Activated CD4-positive, alpha-beta T cell treated with anti-CD3 and anti-CD28 coated beads for 36 hours (primary cell): ENCODE measurements around the gene FSHR. TPM values are rescaled to one million over a fixed set of nuclear protein-coding genes. Genes with fewer than 3 reads are reported as not detected.

Experiments
- ATAC-seq: fragments of 200-7000 bp; cut with Tn5 transposase; one replicate; pipeline ENCODE4 v1.10.0; 2021; ENCODE audit warnings: mild to moderate bottlenecking, moderate library complexity
- CTCF ChIA-PET: fragments of 350-600 bp; sonication (Branson Sonifier 250); formaldehyde crosslinking; loops from one replicate; lab custom pipeline; 2021; ENCODE audit warnings: antibody characterized with exemption; lab: Charles Lee
- POLR2A ChIA-PET: fragments of 350-600 bp; sonication (Branson Sonifier 250); formaldehyde crosslinking; loops from one replicate; lab custom pipeline; 2021; ENCODE audit warnings: antibody characterized with exemption, inconsistent platforms; lab: Charles Lee
- DNase-seq: peaks from one replicate; pipeline ENCODE4 v3.0.0-alpha.2; 2020
- H3K27ac Mint-ChIP-seq: one replicate; pipeline ENCODE4 v1.8.0; 2021; ENCODE audit warnings: mixed read lengths
- H3K27me3 Mint-ChIP-seq: one replicate; pipeline ENCODE4 v1.8.0; 2021; ENCODE audit warnings: mixed read lengths
- H3K36me3 Mint-ChIP-seq: one replicate; pipeline ENCODE4 v1.8.0; 2021; ENCODE audit warnings: low read depth, mixed read lengths
- H3K4me1 Mint-ChIP-seq: one replicate; pipeline ENCODE4 v1.8.0; 2021; ENCODE audit warnings: mixed read lengths
- H3K4me3 Mint-ChIP-seq: one replicate; pipeline ENCODE4 v1.8.0; 2021; ENCODE audit warnings: mild to moderate bottlenecking, moderate library complexity, mixed read lengths
- H3K9me3 Mint-ChIP-seq: one replicate; pipeline ENCODE4 v1.8.0; 2021; ENCODE audit warnings: low read depth, mixed read lengths
- intact Hi-C, 2 experiments: fragments of 100-400 bp; cut with DNase I in 1 of 2; cut with micrococcal nuclease in 1 of 2; formaldehyde crosslinking; loops; one replicate each; pipeline versions ENCODE4 v1.14.2 to v1.15.1; 2022 to 2024; cut with DNase I, micrococcal nuclease
- microRNA-seq: library from miRNA; unstranded; fragments of <30 nt; microRNA quantifications from one replicate; pipeline ENCODE4 v1.2.0, GENCODE V29; 2021; ENCODE audit warnings: borderline replicate concordance
- total RNA-seq, 2 experiments: library from RNA; stranded (reverse); gene quantifications; one replicate each; pipeline ENCODE4 v1.2.3, GENCODE V29; 2021

Gene FSHR
- total RNA-seq, 2 experiments from 2014 or later = not detected

GRCh38 chr2:48934807-48935206 lies 219.5 kb downstream of the FSHR start:
- ChIA-PET POLR2A (no interaction called here), CTCF (no interaction called here)
- H3K9me3 Mint-ChIP-seq = no peaks in the 10 kb centered on the region
- ATAC-seq (no peak), DNase-seq (no peak)
- H3K4me1 Mint-ChIP-seq = no peaks in the 10 kb centered on the region
- H3K4me3 Mint-ChIP-seq = no peak overlapping the region
- no peak overlapping the region for H3K27ac Mint-ChIP-seq
- peaks cover 6% of the 10 kb centered on the region for H3K27me3 Mint-ChIP-seq
- H3K36me3 Mint-ChIP-seq = no peaks in the 10 kb centered on the region
- intact Hi-C loops = no loop called here

GRCh38 chr2:48933828-48934497 lies 220.4 kb downstream of the FSHR start:
- no peaks in the 10 kb centered on the region for H3K9me3 Mint-ChIP-seq
- ATAC-seq = no peak
- H3K4me3 Mint-ChIP-seq = no peak overlapping the region
- CTCF ChIA-PET = interaction anchor here (1.0 kb wide), 1 partner anchor 12 kb away, joined by 3 read pairs; no protein-coding TSS in a partner anchor
- intact Hi-C loops = no loop called here
- H3K27me3 Mint-ChIP-seq = peaks cover 6% of the 10 kb centered on the region
- no peaks in the 10 kb centered on the region for H3K4me1 Mint-ChIP-seq
- DNase-seq = no peak
- no peak overlapping the region for H3K27ac Mint-ChIP-seq
- H3K36me3 Mint-ChIP-seq = no peaks in the 10 kb centered on the region
- POLR2A ChIA-PET = no interaction called here

DNA sequence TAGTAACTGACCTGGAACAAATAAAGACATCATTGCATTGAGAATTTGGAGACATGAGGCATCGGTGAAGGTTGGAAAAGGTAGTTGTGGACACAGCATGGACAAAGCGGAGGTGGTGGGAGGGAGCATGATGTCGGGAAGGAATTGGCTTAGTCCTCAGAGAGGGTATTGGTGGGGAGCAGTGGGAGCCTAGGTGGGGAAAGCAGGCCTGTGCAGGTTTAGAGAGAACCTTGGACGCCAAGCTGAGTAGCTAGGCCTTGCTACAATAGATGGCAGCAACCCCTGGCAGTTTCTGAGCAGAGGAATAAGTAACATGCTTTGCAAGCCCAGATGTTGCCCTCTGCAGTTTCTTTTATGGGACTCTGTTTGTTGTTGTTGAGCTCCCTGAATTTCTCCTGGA lies 221.6 kb downstream of the FSHR start:
- Mint-ChIP-seq H3K9me3 (no peaks in the 10 kb centered on the region), H3K4me1 (no peaks in the 10 kb centered on the region), H3K4me3 (no peak overlapping the region), H3K27me3 (peaks cover 3% of the 10 kb centered on the region), H3K36me3 (no peaks in the 10 kb centered on the region), H3K27ac (no peak overlapping the region)
- ChIA-PET CTCF (interaction anchor here (0.6 to 1.0 kb wide), 2 partner anchors 13 to 1558 kb away, joined by 3 read pairs; no protein-coding TSS in a partner anchor), POLR2A (no interaction called here)
- ATAC-seq (no peak), DNase-seq (no peak)
- intact Hi-C loops = no loop called here

DNA sequence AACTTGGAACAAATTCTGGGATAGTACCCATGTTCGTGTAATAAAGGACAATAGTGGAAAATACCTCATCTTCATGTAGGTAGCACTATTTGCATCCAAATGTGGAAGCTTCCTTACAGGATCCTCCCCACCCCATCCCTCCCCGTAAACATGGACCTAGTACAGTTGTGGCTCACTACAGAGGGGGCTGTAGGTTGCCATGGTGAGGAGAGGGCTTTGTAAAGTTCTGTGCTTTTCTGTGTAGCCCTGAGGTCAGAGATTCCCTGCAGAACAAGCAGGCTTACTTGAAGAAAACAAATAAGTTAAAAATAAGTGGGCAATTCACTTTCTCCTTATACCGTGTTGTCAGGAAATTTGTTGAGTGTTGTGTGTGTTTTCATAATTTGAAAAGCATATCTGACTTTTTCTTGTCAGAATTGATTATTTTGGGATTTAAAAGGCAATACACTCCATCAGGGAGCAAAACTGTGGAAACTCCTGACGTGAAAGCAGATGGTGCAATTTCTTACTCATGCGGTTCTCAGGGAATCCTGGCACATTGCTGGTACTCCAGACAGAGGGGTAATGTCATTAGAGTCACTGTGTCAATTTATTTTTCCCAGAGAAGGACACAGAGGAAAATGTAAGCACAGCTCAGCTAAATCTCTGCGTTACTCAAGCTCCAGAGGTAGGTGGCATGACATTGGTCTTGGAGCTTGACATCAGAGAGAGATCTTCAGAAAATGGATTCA lies 224.6 kb downstream of the FSHR start:
- DNase-seq (no peak), ATAC-seq (no peak)
- Mint-ChIP-seq H3K36me3 (no peaks in the 10 kb centered on the region), H3K9me3 (no peaks in the 10 kb centered on the region), H3K27me3 (no peaks in the 10 kb centered on the region), H3K4me1 (no peaks in the 10 kb centered on the region), H3K4me3 (no peak overlapping the region), H3K27ac (no peak overlapping the region)
- POLR2A ChIA-PET = no interaction called here
- intact Hi-C loops = no loop called here
- CTCF ChIA-PET = no interaction called here

DNA sequence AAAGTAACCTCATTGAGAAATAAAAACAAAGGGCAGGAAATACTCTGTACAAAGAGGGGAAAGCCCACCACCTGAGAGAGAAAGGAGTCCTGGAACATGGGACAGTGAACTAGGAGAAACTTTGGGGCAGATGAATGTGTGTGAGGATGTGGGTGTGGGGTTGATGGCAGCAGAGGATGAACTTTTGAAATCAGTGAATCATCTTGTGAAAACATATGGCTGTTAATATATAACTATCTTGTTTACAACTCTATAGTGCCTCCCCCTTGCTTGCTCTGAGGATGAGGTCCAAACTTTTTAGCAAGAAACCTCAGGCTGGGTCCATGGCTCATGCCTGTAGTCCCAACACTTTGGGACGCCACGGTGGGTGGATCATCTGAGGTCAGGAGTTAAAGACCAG lies 227.0 kb downstream of the FSHR start:
- intact Hi-C loops = no loop called here
- POLR2A ChIA-PET = no interaction called here
- CTCF ChIA-PET = no interaction called here
- H3K27ac Mint-ChIP-seq = no peak overlapping the region
- H3K4me3 Mint-ChIP-seq = no peak overlapping the region
- H3K27me3 Mint-ChIP-seq = peaks cover 3% of the 10 kb centered on the region
- H3K36me3 Mint-ChIP-seq = no peaks in the 10 kb centered on the region
- DNase-seq = no peak
- H3K4me1 Mint-ChIP-seq = no peaks in the 10 kb centered on the region
- no peaks in the 10 kb centered on the region for H3K9me3 Mint-ChIP-seq
- ATAC-seq = no peak

GRCh38 chr2:48915884-48916283 lies 238.4 kb downstream of the FSHR start:
- no peaks in the 10 kb centered on the region for H3K36me3 Mint-ChIP-seq
- peaks cover 5% of the 10 kb centered on the region for H3K9me3 Mint-ChIP-seq
- no peak for DNase-seq
- H3K27ac Mint-ChIP-seq = no peak overlapping the region
- POLR2A ChIA-PET = no interaction called here
- CTCF ChIA-PET = no interaction called here
- no peaks in the 10 kb centered on the region for H3K4me1 Mint-ChIP-seq
- no peak for ATAC-seq
- intact Hi-C loops = no loop called here
- H3K4me3 Mint-ChIP-seq = no peak overlapping the region
- H3K27me3 Mint-ChIP-seq = no peaks in the 10 kb centered on the region

DNA sequence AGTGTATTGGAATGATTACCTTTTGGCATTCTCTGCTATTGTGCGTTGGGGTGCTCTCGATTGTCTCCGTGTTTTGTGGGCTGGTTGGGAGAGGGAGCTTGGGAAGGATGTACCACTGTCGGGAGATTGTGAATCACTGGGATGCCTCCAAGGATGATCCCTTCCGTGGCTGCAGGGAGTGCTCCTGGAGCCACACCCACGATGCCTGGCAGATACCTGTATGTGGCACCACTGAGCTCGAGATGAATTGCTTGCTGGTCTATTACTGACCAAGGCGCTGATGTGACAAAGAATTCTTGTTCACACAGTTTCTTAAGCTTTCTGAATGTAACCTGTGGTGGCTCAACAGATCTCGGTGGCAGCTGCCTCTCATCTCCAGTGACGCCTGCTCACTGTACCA lies 239.1 kb downstream of the FSHR start:
- Mint-ChIP-seq H3K9me3 (peaks cover 5% of the 10 kb centered on the region), H3K4me1 (no peaks in the 10 kb centered on the region), H3K27ac (no peak overlapping the region), H3K4me3 (no peak overlapping the region), H3K27me3 (no peaks in the 10 kb centered on the region), H3K36me3 (no peaks in the 10 kb centered on the region)
- ChIA-PET POLR2A (no interaction called here), CTCF (no interaction called here)
- DNase-seq (no peak), ATAC-seq (no peak)
- intact Hi-C loops = no loop called here

DNA sequence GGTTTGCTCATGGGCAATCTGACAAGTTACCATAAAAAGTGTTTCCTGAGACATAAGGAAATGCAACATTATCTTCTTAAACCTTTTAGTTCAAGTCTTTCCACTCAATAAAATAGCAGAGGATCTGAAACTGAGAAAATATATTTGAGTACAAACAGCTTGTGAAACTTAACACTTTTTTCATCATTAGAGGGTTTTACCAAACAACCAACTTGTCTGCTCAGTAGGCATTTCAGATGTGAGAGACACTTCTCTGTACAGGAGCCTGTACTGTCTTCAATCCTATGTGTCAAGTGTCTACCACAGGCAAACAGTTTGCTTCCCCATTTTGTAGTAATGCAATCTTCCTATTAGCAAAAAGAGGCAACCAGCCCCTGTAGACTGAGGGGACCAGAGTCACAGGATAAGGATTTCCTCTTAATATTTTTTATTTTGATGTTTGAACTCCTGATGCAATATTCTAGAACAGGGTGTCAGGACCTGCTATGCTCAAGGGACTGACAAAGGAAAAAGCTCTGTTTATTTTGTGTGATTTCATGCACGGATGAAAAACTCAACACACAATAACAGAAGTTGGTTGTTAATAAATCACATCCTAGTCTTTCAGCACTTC lies 239.7 kb downstream of the FSHR start:
- intact Hi-C loops = no loop called here
- no peak for ATAC-seq
- no peak overlapping the region for H3K4me3 Mint-ChIP-seq
- no peak for DNase-seq
- H3K9me3 Mint-ChIP-seq = peaks cover 5% of the 10 kb centered on the region
- H3K27me3 Mint-ChIP-seq = no peaks in the 10 kb centered on the region
- POLR2A ChIA-PET = no interaction called here
- no peak overlapping the region for H3K27ac Mint-ChIP-seq
- no peaks in the 10 kb centered on the region for H3K4me1 Mint-ChIP-seq
- CTCF ChIA-PET = interaction anchor here (1.2 kb wide), 1 partner anchor 22 kb away, joined by 3 read pairs; no protein-coding TSS in a partner anchor
- no peaks in the 10 kb centered on the region for H3K36me3 Mint-ChIP-seq

Small RNA genes lying within 50 kb of the gene (microRNA-seq; reads per million reads assigned to microRNA genes)
- not detected for gene MIR548BA
